ENCODE data around the gene CD151.
A peak's percentile ranks its signal among the peaks of the same experiment; 100 is the strongest.

CD151 gene

GRCh38 chr11:815675-816432 lies 16.9 kb upstream of the CD151 start:
- no peak for DNase-seq

GRCh38 chr11:816433-816779 lies 16.3 kb upstream of the CD151 start:
- no peak for DNase-seq

- no peak for DNase-seq
These were observed 14.2 kb upstream of the CD151 start, which contains the start of gene PNPLA2 for GRCh38 chr11:818396-819128. Gene PNPLA2 (plus strand): TSS chr11:818914. CDS start chr11:819719, 805 bp downstream.

- peak; percentile 92 for DNase-seq
These were observed 13.4 kb upstream of the CD151 start for GRCh38 chr11:819129-819931.

GRCh38 chr11:819943-820649 lies 12.7 kb upstream of the CD151 start:
- DNase-seq = peak; percentile 96

GRCh38 chr11:820655-821511 lies 11.9 kb upstream of the CD151 start:
- peak; percentile 65 for DNase-seq

GRCh38 chr11:821512-822371 lies 11.0 kb upstream of the CD151 start:
- no peak for DNase-seq

- no peak for DNase-seq
These were observed 9.1 kb upstream of the CD151 start for GRCh38 chr11:823441-824291.

- no peak for DNase-seq
These were observed 8.4 kb upstream of the CD151 start for GRCh38 chr11:824292-824880.

- no peak for DNase-seq
These were observed 7.8 kb upstream of the CD151 start for GRCh38 chr11:824942-825341.

- no peak for DNase-seq
These were observed 7.2 kb upstream of the CD151 start for GRCh38 chr11:825366-826226.

GRCh38 chr11:826227-826621 lies 6.5 kb upstream of the CD151 start:
- no peak for DNase-seq

- DNase-seq = no peak
These were observed 6.0 kb upstream of the CD151 start for GRCh38 chr11:826836-827145.

- DNase-seq = no peak
These were observed 5.4 kb upstream of the CD151 start for GRCh38 chr11:827146-827896.

- DNase-seq = no peak
These were observed 4.9 kb upstream of the CD151 start, which contains the start of gene CRACR2B for GRCh38 chr11:827897-828192. Gene CRACR2B (plus strand): TSS chr11:827919. CDS start chr11:828608, 689 bp downstream.

GRCh38 chr11:828506-829175 lies 4.1 kb upstream of the CD151 start:
- DNase-seq = no peak

- DNase-seq = no peak
These were observed 3.4 kb upstream of the CD151 start for GRCh38 chr11:829176-829846.
